ENCODE data around the gene CFAP161. TPM values are rescaled to one million over a fixed set of nuclear protein-coding genes. Genes with fewer than 3 reads are reported as not detected.

CFAP161 gene
- total RNA-seq, 1 experiment from 2014 or later, result not detected

GRCh38 chr15:81176291-81176893, 42.3 kb downstream of the CFAP161 start:
- DNase-seq, result no peak
- Histone ChIP-seq H3K27me3 (no peaks in the 10 kb centered on the region), H3K27ac (no peak overlapping the region)

GRCh38 chr15:81178365-81178764, 44.3 kb downstream of the CFAP161 start:
- H3K4me3 ChIP-seq, result no peak overlapping the region
- H3K4me1 ChIP-seq, result no peaks in the 10 kb centered on the region
- no peak for DNase-seq
- H3K36me3 ChIP-seq, result no peaks in the 10 kb centered on the region
- H3K9me3 ChIP-seq (replicated peaks), result no peaks in the 10 kb centered on the region
- no peaks in the 10 kb centered on the region for H3K27me3 ChIP-seq
- H3K27ac ChIP-seq, result no peak overlapping the region

More at GRCh38 chr15:81176291-81176893, 42.3 kb downstream of the CFAP161 start:
- Histone ChIP-seq H3K36me3 (no peaks in the 10 kb centered on the region), H3K4me1 (no peaks in the 10 kb centered on the region), H3K4me3 (no peak overlapping the region), H3K9me3 (replicated peaks) (no peaks in the 10 kb centered on the region)

GRCh38 chr15:81181220-81181619, 47.1 kb downstream of the CFAP161 start:
- Histone ChIP-seq H3K9me3 (replicated peaks) (no peaks in the 10 kb centered on the region), H3K4me3 (no peak overlapping the region), H3K4me1 (no peaks in the 10 kb centered on the region), H3K27ac (no peak overlapping the region), H3K27me3 (no peaks in the 10 kb centered on the region), H3K36me3 (no peaks in the 10 kb centered on the region)
- no peak for DNase-seq

GRCh38 chr15:81182031-81182755, 48.1 kb downstream of the CFAP161 start:
- H3K4me1 ChIP-seq, result no peaks in the 10 kb centered on the region
- H3K27me3 ChIP-seq, result no peaks in the 10 kb centered on the region
- no peak for DNase-seq
- H3K36me3 ChIP-seq, result no peaks in the 10 kb centered on the region
- H3K9me3 ChIP-seq (replicated peaks), result no peaks in the 10 kb centered on the region
- no peak overlapping the region for H3K4me3 ChIP-seq
- no peak overlapping the region for H3K27ac ChIP-seq

GRCh38 chr15:81182756-81183438, 48.8 kb downstream of the CFAP161 start:
- Histone ChIP-seq H3K4me1 (no peaks in the 10 kb centered on the region), H3K9me3 (replicated peaks) (no peaks in the 10 kb centered on the region), H3K36me3 (no peaks in the 10 kb centered on the region), H3K27me3 (no peaks in the 10 kb centered on the region), H3K4me3 (no peak overlapping the region), H3K27ac (no peak overlapping the region)
- no peak for DNase-seq

GRCh38 chr15:81183439-81183775, 49.3 kb downstream of the CFAP161 start:
- H3K36me3 ChIP-seq, result no peaks in the 10 kb centered on the region
- no peaks in the 10 kb centered on the region for H3K9me3 ChIP-seq (replicated peaks)
- H3K4me1 ChIP-seq, result no peaks in the 10 kb centered on the region
- H3K4me3 ChIP-seq, result no peak overlapping the region
- DNase-seq, result no peak
- H3K27ac ChIP-seq, result no peak overlapping the region
- H3K27me3 ChIP-seq, result no peaks in the 10 kb centered on the region

GRCh38 chr15:81184188-81184587, 50.1 kb downstream of the CFAP161 start:
- H3K27me3 ChIP-seq, result no peaks in the 10 kb centered on the region
- no peaks in the 10 kb centered on the region for H3K4me1 ChIP-seq
- H3K36me3 ChIP-seq, result no peaks in the 10 kb centered on the region
- H3K9me3 ChIP-seq (replicated peaks), result no peaks in the 10 kb centered on the region
- no peak overlapping the region for H3K27ac ChIP-seq
- DNase-seq, result no peak
- no peak overlapping the region for H3K4me3 ChIP-seq

GRCh38 chr15:81185631-81186295, 51.7 kb downstream of the CFAP161 start:
- H3K27me3 ChIP-seq, result no peaks in the 10 kb centered on the region
- no peak for DNase-seq
- H3K4me1 ChIP-seq, result no peaks in the 10 kb centered on the region
- H3K4me3 ChIP-seq, result no peak overlapping the region
- H3K36me3 ChIP-seq, result no peaks in the 10 kb centered on the region
- H3K9me3 ChIP-seq (replicated peaks), result no peaks in the 10 kb centered on the region
- H3K27ac ChIP-seq, result no peak overlapping the region

- no peak for DNase-seq
- no peak overlapping the region for H3K27ac ChIP-seq
Observed at GRCh38 chr15:81188354-81188753, 54.3 kb downstream of the CFAP161 start.

GRCh38 chr15:81189583-81190283, 55.7 kb downstream of the CFAP161 start:
- Histone ChIP-seq H3K27me3 (no peaks in the 10 kb centered on the region), H3K36me3 (no peaks in the 10 kb centered on the region), H3K27ac (no peak overlapping the region), H3K9me3 (replicated peaks) (no peaks in the 10 kb centered on the region), H3K4me3 (no peak overlapping the region), H3K4me1 (no peaks in the 10 kb centered on the region)
- DNase-seq, result no peak

More at GRCh38 chr15:81188354-81188753, 54.3 kb downstream of the CFAP161 start:
- no peaks in the 10 kb centered on the region for H3K27me3 ChIP-seq
- H3K9me3 ChIP-seq (replicated peaks), result no peaks in the 10 kb centered on the region
- no peaks in the 10 kb centered on the region for H3K4me1 ChIP-seq
- no peak overlapping the region for H3K4me3 ChIP-seq
- H3K36me3 ChIP-seq, result no peaks in the 10 kb centered on the region

- Histone ChIP-seq H3K27ac (no peak overlapping the region), H3K4me1 (no peaks in the 10 kb centered on the region), H3K27me3 (0 out of 2 replicates have a peak, but pooled peaks cover 3% of the 10 kb centered on the region), H3K4me3 (no peak overlapping the region), H3K9me3 (replicated peaks) (no peaks in the 10 kb centered on the region), H3K36me3 (no peaks in the 10 kb centered on the region)
- no peak for DNase-seq
Observed at GRCh38 chr15:81190922-81191507, 56.9 kb downstream of the CFAP161 start.

GRCh38 chr15:81191701-81192100, 57.6 kb downstream of the CFAP161 start:
- H3K4me1 ChIP-seq, result no peaks in the 10 kb centered on the region
- no peak for DNase-seq
- H3K27ac ChIP-seq, result no peak overlapping the region

GRCh38 chr15:81194723-81195122, 60.7 kb downstream of the CFAP161 start:
- no peak for DNase-seq
- Histone ChIP-seq H3K9me3 (replicated peaks) (no peaks in the 10 kb centered on the region), H3K4me1 (no peaks in the 10 kb centered on the region), H3K4me3 (no peak overlapping the region), H3K36me3 (no peaks in the 10 kb centered on the region), H3K27me3 (peaks cover 7% of the 10 kb centered on the region; the same call in 1 of the 2 replicates), H3K27ac (no peak overlapping the region)

More at GRCh38 chr15:81191701-81192100, 57.6 kb downstream of the CFAP161 start:
- peaks cover 5% of the 10 kb centered on the region; the same call in 1 of the 2 replicates for H3K27me3 ChIP-seq
- no peaks in the 10 kb centered on the region for H3K36me3 ChIP-seq
- H3K9me3 ChIP-seq (replicated peaks), result no peaks in the 10 kb centered on the region
- H3K4me3 ChIP-seq, result no peak overlapping the region

- H3K27ac ChIP-seq, result no peak overlapping the region
- H3K36me3 ChIP-seq, result no peaks in the 10 kb centered on the region
- DNase-seq, result peak; percentile 19 to 36
- H3K9me3 ChIP-seq (replicated peaks), result no peaks in the 10 kb centered on the region
- H3K4me1 ChIP-seq, result no peaks in the 10 kb centered on the region
- H3K27me3 ChIP-seq, result peaks cover 7% of the 10 kb centered on the region; the same call in 1 of the 2 replicates
- no peak overlapping the region for H3K4me3 ChIP-seq
Observed at GRCh38 chr15:81195339-81195864, 61.3 kb downstream of the CFAP161 start.
